GM12891 (cell line): ENCODE data around the gene SLC35E2B.

Source experiments
- POLR2A ChIP-seq: IDR thresholded peaks from 2 replicates; pipeline ENCODE4 v1.6.1; 2011; ENCODE audit warnings: low read depth, low read length, control low read depth
- POLR2AphosphoS5 ChIP-seq: IDR thresholded peaks from 2 replicates; pipeline ENCODE4 v1.6.1; 2011; ENCODE audit warnings: low read depth, low read length, control low read depth
- POU2F2 ChIP-seq: IDR thresholded peaks from 2 replicates; pipeline ENCODE4 v1.6.1; 2011; ENCODE audit warnings: low read depth, mild to moderate bottlenecking, control low read depth, low read length, moderate library complexity
- SPI1 ChIP-seq: IDR thresholded peaks from 2 replicates; pipeline ENCODE4 v1.6.1; 2011; ENCODE audit warnings: low read depth, low read length, control low read depth
- TAF1 ChIP-seq: IDR thresholded peaks from 2 replicates; pipeline ENCODE4 v1.6.1; 2011; ENCODE audit warnings: low read depth, low read length, control low read depth

DNA sequence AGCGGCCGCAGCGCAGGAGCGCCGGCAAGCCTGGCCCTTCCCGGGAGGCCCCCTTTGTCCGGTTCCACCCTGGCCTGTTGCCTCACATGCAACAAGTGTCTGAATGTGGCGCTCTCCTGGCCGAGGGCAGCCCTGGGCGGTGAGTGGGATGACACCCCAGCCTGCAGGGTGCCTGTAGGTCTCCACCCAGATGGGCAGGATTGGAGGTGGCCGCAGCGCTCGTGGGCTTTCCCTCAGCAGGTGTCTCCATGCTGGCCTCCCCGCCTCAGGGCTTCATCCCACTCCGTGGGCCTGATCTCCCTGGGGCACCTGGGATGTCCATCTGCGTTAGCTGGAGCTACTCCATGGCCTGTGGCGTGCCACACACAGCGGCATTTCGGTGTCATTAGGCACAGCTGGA, 75.8 kb downstream of the SLC35E2B start:
- no peak for TF ChIP-seq POLR2AphosphoS5
- TF ChIP-seq TAF1: no peak
- TF ChIP-seq POLR2A: no peak
- no peak for TF ChIP-seq SPI1
- no peak for TF ChIP-seq POU2F2
